ENCODE measurements around the gene NACC1. TPM values are rescaled to one million over a fixed set of nuclear protein-coding genes. Genes with fewer than 3 reads are reported as not detected.

The NACC1 gene
- total and polyA plus RNA-seq, 2 of the 13 experiments (the other 11 are each of a cell fraction or from before 2014, with no cell fraction given) = 31.8 to 42.3 TPM

GRCh38 chr19:13101590-13102415 lies 16.3 kb upstream of the NACC1 start (continued):
- TF ChIP-seq, protein P1, sequence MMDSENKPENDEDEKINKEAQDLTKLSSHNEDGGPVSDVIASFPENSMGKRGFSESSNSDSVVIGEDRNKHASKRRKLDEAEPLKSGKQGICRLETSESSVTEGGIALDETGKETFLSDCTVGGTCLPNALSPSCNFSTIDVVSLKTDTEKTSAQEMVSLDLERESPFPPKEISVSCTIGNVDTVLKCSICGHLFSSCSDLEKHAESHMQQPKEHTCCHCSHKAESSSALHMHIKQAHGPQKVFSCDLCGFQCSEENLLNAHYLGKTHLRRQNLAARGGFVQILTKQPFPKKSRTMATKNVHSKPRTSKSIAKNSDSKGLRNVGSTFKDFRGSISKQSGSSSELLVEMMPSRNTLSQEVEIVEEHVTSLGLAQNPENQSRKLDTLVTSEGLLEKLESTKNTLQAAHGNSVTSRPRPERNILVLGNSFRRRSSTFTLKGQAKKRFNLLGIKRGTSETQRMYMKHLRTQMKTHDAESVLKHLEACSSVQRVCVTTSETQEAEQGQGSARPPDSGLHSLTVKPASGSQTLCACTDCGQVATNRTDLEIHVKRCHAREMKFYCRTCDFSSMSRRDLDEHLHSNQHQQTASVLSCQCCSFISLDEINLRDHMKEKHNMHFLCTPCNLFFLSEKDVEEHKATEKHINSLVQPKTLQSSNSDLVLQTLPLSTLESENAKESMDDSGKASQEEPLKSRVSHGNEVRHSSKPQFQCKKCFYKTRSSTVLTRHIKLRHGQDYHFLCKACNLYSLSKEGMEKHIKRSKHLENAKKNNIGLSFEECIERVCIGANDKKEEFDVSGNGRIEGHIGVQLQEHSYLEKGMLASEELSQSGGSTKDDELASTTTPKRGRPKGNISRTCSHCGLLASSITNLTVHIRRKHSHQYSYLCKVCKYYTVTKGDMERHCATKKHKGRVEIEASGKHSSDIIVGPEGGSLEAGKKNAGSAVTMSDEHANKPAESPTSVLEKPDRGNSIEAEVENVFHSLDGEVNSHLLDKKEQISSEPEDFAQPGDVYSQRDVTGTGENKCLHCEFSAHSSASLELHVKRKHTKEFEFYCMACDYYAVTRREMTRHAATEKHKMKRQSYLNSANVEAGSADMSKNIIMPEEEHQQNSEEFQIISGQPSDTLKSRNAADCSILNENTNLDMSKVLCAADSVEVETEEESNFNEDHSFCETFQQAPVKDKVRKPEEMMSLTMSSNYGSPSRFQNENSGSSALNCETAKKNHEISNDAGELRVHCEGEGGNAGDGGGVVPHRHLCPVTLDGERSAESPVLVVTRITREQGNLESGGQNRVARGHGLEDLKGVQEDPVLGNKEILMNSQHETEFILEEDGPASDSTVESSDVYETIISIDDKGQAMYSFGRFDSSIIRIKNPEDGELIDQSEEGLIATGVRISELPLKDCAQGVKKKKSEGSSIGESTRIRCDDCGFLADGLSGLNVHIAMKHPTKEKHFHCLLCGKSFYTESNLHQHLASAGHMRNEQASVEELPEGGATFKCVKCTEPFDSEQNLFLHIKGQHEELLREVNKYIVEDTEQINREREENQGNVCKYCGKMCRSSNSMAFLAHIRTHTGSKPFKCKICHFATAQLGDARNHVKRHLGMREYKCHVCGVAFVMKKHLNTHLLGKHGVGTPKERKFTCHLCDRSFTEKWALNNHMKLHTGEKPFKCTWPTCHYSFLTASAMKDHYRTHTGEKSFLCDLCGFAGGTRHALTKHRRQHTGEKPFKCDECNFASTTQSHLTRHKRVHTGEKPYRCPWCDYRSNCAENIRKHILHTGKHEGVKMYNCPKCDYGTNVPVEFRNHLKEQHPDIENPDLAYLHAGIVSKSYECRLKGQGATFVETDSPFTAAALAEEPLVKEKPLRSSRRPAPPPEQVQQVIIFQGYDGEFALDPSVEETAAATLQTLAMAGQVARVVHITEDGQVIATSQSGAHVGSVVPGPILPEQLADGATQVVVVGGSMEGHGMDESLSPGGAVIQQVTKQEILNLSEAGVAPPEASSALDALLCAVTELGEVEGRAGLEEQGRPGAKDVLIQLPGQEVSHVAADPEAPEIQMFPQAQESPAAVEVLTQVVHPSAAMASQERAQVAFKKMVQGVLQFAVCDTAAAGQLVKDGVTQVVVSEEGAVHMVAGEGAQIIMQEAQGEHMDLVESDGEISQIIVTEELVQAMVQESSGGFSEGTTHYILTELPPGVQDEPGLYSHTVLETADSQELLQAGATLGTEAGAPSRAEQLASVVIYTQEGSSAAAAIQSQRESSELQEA (CRISPR knock-in tag; IDR thresholded peaks at IDR 0.05; ENCODE audit: not compliant biosample characterization) = no peak
- TF ChIP-seq, protein P2, sequence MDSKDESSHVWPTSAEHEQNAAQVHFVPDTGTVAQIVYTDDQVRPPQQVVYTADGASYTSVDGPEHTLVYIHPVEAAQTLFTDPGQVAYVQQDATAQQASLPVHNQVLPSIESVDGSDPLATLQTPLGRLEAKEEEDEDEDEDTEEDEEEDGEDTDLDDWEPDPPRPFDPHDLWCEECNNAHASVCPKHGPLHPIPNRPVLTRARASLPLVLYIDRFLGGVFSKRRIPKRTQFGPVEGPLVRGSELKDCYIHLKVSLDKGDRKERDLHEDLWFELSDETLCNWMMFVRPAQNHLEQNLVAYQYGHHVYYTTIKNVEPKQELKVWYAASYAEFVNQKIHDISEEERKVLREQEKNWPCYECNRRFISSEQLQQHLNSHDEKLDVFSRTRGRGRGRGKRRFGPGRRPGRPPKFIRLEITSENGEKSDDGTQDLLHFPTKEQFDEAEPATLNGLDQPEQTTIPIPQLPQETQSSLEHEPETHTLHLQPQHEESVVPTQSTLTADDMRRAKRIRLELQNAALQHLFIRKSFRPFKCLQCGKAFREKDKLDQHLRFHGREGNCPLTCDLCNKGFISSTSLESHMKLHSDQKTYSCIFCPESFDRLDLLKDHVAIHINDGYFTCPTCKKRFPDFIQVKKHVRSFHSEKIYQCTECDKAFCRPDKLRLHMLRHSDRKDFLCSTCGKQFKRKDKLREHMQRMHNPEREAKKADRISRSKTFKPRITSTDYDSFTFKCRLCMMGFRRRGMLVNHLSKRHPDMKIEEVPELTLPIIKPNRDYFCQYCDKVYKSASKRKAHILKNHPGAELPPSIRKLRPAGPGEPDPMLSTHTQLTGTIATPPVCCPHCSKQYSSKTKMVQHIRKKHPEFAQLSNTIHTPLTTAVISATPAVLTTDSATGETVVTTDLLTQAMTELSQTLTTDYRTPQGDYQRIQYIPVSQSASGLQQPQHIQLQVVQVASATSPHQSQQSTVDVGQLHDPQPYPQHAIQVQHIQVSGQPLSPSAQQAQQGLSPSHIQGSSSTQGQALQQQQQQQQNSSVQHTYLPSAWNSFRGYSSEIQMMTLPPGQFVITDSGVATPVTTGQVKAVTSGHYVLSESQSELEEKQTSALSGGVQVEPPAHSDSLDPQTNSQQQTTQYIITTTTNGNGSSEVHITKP (CRISPR knock-in tag; IDR thresholded peaks at IDR 0.05; ENCODE audit: low read depth) = no peak
- no peak for TF ChIP-seq MLLT10 (CRISPR knock-in tag; IDR thresholded peaks at IDR 0.05)
- no peak for TF ChIP-seq HMGXB4 (CRISPR knock-in tag; IDR thresholded peaks at IDR 0.05; ENCODE audit: borderline replicate concordance in 1 of 2, low read depth in 1 of 2)
- no peak for TF ChIP-seq ZMAT3 (CRISPR knock-in tag; conservative IDR thresholded peaks at IDR 0.05)
- TF ChIP-seq DNMT3B (CRISPR knock-in tag; conservative IDR thresholded peaks at IDR 0.05) = no peak
- TF ChIP-seq ZNF570 (CRISPR knock-in tag; IDR thresholded peaks at IDR 0.05; ENCODE audit: borderline replicate concordance) = no peak
- no peak for TF ChIP-seq ZNF382 (CRISPR knock-in tag; IDR thresholded peaks at IDR 0.05; ENCODE audit: borderline replicate concordance)
- TF ChIP-seq PTBP1 (IDR thresholded peaks at IDR 0.05; ENCODE audit: low read depth, low read length, poor library complexity, severe bottlenecking) = no peak
- TF ChIP-seq ZNF33A (CRISPR knock-in tag; IDR thresholded peaks at IDR 0.05; ENCODE audit: borderline replicate concordance) = no peak
- TF ChIP-seq ZNF263 (CRISPR knock-in tag; IDR thresholded peaks at IDR 0.05) = no peak
- TF ChIP-seq SALL1 (CRISPR knock-in tag; IDR thresholded peaks at IDR 0.05) = no peak
- no peak for TF ChIP-seq MIXL1 (CRISPR knock-in tag; IDR thresholded peaks at IDR 0.05)
- TF ChIP-seq ZNF607 (CRISPR knock-in tag; IDR thresholded peaks at IDR 0.05; ENCODE audit: borderline replicate concordance) = no peak
- TF ChIP-seq ZNF138 (CRISPR knock-in tag; IDR thresholded peaks at IDR 0.05; ENCODE audit: low read depth) = no peak

All from HepG2 (cell line).